ENCODE results near the gene STX10.

The STX10 gene

GRCh38 chr19:13100031-13100588, 50.1 kb downstream of the STX10 start:
- DNase-seq (ENCODE audit: low read depth in 2 of 2), result peak; percentile 57 to 62

DNA sequence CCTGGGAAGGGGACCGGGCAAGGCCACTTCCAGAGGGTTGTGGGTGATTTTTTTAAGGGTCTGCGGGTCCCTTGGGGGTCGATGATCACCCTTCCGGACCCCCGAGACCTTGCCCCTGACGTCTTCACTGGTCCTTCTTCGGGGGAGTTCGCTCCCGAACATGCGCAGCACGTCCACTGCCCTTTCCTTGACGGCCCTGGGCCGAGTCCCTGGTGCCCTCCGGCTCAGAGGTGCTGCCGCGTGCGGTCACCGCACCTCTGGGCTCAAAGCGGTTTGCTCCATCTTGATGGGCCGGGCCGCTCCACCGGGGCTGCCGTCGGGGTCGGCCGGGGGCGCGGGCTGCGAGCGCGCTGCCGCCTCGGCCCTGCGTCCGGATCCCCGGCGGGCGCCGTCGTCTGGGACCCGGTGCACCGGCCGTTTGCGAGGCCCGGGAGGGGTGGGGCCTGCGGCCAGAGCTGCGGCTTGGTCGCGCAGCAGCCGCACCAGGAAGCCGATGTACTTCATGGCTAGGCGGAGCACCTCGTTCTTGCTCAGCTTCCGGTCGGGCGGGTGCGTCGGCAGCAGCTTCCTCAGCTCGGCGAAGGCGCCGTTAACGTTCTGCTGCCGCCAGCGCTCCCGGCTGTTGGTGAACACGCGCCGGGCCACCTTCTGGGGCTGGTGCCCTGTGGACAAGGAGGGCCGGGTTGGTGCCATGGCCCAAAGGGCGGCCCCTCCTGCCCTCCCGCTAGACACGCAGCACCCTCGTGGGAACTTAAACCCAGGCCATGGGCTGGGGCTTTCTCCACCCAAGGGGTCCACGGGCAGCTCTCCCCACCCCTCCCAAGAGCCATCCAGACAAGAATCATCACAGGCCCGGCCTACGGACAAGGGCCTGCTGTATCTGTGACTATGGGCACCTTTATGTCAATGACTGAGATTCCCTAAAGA, 50.8 kb downstream of the STX10 start:
- DNase-seq (ENCODE audit: low read depth in 2 of 2), result peak; percentile 68 to 69

DNA sequence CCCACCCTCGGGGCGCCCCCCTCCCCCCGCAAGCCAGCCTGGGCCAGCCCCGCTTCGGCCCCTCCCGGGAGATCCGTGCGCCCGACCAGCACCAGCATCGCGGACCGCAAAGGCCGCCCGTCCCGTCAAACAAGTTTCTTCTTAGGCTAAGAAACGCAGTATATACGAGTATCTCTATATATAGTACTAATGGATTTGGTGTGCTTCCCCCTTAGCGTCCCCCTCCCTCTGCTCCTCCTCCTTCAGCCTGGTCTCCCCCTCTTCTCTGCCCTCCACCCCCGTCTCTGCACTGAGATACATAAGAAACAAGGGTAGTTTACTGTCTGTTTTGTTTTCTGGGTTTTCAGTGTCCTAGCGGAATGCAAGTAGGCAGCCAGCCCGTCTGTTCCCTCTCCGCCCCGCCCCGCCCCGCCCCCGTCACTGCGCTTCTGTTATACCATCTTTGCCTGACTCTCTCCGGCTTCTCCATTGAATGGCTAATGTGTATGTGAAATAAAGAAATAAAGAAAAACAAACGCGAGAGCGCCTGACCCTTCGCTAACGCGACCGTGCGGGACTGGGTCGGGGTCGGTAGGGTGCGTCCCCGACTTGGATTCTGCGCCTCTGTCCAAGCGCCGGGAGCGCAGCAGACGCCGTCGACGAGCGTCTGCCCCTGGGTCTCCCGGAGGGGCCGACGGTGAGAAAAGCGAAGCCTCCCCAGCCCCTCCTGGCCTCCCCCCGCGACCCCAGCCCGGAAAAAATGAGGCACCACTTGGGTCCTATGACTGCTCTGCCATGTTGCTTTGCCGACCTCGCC, 51.7 kb downstream of the STX10 start:
- DNase-seq (ENCODE audit: low read depth in 2 of 2), result no peak

GRCh38 chr19:13097463-13098258, 52.5 kb downstream of the STX10 start:
- no peak for DNase-seq (ENCODE audit: low read depth in 2 of 2)

- no peak for DNase-seq (ENCODE audit: low read depth in 2 of 2)
Observed at GRCh38 chr19:13097033-13097462, 53.1 kb downstream of the STX10 start.

- no peak for DNase-seq (ENCODE audit: low read depth in 2 of 2)
Observed at GRCh38 chr19:13095934-13096927, 53.9 kb downstream of the STX10 start.

- no peak for DNase-seq (ENCODE audit: low read depth in 2 of 2)
Observed at GRCh38 chr19:13095393-13095784, 54.8 kb downstream of the STX10 start.

- no peak for DNase-seq (ENCODE audit: low read depth in 2 of 2)
Observed at GRCh38 chr19:13094771-13095392, 55.3 kb downstream of the STX10 start.

DNA sequence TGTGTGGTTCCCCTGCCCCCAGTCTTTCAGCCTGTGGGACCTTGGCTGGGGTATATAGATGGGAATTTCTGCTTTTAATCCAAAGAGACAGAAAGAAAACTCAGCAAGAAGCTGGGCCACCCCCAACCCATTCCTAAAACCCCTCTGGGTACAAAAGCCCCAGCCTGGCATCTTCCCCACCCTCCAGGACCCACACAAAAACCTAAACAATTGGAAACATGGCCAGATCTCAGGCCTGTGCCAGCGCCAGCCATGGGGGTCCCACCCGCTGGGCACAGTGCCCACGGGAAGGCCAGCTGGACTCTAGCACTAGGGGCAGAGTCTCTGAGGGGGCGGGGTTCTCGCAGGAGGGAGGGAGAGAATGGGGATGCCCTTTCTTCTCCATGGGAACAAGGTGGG, 56.1 kb downstream of the STX10 start:
- no peak for DNase-seq (ENCODE audit: low read depth in 2 of 2)

Data from stimulated activated CD4-positive, alpha-beta T cell treated with anti-CD3 and anti-CD28 coated beads, Interleukin-15, amount 100 ng/mL, for 48 hours (primary cell).